Right lobe of liver (tissue), 6 donors: ENCODE results near the gene COLEC12. TPM values are rescaled to one million over a fixed set of nuclear protein-coding genes. Genes with fewer than 3 reads are reported as not detected.

Experiments
- ATAC-seq, 4 donors: fragments of 200-7000 bp; cut with Tn5 transposase; one replicate each; pipeline ENCODE4 v1.9.1; 2020; ENCODE audit warnings: mild to moderate bottlenecking in 4 of 4, moderate library complexity in 4 of 4
- DNase-seq, 3 donors: peaks; one replicate each; pipeline ENCODE4 v3.0.0-alpha.2; 2020
- H3K27ac ChIP-seq, 3 donors: fragments of 200-600 bp; one replicate each; pipeline ENCODE4 v1.8.0; 2022
- H3K27me3 ChIP-seq, 2 donors: fragments of 200-600 bp; one replicate each; pipeline ENCODE4 v1.8.0; 2022
- H3K36me3 ChIP-seq, 4 donors: fragments of 200-600 bp; sonication (generic) in 1 of 4; one replicate each; pipeline versions ENCODE4 v1.5.1 to v1.8.0; 2017 to 2022; ENCODE audit warnings: control low read depth in 1 of 4
- H3K4me1 ChIP-seq, 4 donors: fragments of 200-600 bp; sonication (generic) in 1 of 4; one replicate each; pipeline versions ENCODE4 v1.5.1 to v1.8.0; 2017 to 2022; ENCODE audit warnings: control low read depth in 1 of 4
- H3K4me3 ChIP-seq, 3 donors: fragments of 200-600 bp; one replicate each; pipeline ENCODE4 v1.8.0; 2022
- H3K9me3 ChIP-seq, 4 donors: fragments of 200-600 bp; sonication (generic) in 1 of 4; one replicate each; pipeline versions ENCODE4 v1.5.1 to v1.8.0; 2017 to 2022; ENCODE audit warnings: control low read depth in 1 of 4
- POLR2A ChIP-seq: fragments of 450-650 bp; IDR thresholded peaks from one replicate; pipeline ENCODE4 v1.6.1; 2017; ENCODE audit warnings: antibody characterized with exemption, mild to moderate bottlenecking
- WGBS: methylation state at CpG from one replicate; pipeline ENCODE4 v1.1.6; 2018; ENCODE audit warnings: low coverage, low lambda C conversion rate; ENCODE audit not compliant: insufficient coverage; ENCODE audit errors: missing lambda C conversion rate; 5-methylcytosine and 5-hydroxymethylcytosine counted together
- intact Hi-C, 2 donors: fragments of 100-400 bp; cut with DNase I; formaldehyde crosslinking; loops; one replicate each; pipeline versions ENCODE4 v1.11.2 to v1.14.1; 2022
- total RNA-seq, 6 experiments: library from RNA; depleted of rRNA in 2 of 6; stranded (reverse); fragments of >200 nt in 2 of 6; fragmentation: NEBNext Ultra II Directional in 3 of 6; extraction: Animal tissue kit (Norgen Biotek cat#: 25700) in 3 of 6; gene quantifications; one replicate each; pipeline versions ENCODE4 v1.1.0 to v1.2.4, GENCODE V29; 2016 to 2023
- TF ChIP-seq, protein P1 (sequence below), 4 donors: fragments of 200-600 bp in 3 of 4; fragments of 450-650 bp in 1 of 4; IDR thresholded peaks; one replicate each; pipeline versions ENCODE4 v1.5.1 to v1.8.0; 2016 to 2022; ENCODE audit warnings: antibody characterized with exemption in 4 of 4, mild to moderate bottlenecking in 2 of 4
- donor health status: DM: no; HTN: yes; CAD: no.
- donor health status: DM: no; HTN: no; CAD: no.
- donor health status: DM: no; HTN: no; CAD: no.
- donor health status: DM: no; HTN: yes; CAD: no.
- donor health status: DM: no; HTN: yes; CAD: no.

Gene COLEC12
- total RNA-seq, 6 experiments from 2014 or later = 0.12 to 1.00 (median 0.37) TPM; not detected in 1

GRCh38 chr18:459814-460593 lies 40.5 kb downstream of the COLEC12 start:
- DNase-seq (no peak), ATAC-seq (no peak)
- Histone ChIP-seq H3K9me3 (no peaks in the 10 kb centered on the region), H3K36me3 (no peaks in the 10 kb centered on the region), H3K27me3 (no peaks in the 10 kb centered on the region), H3K4me1 (no peaks in the 10 kb centered on the region), H3K4me3 (no peak overlapping the region), H3K27ac (no peak overlapping the region)
- 67% methylated on average over 13 of the region's 14 CpGs for WGBS
- TF ChIP-seq POLR2A = no peak
- TF ChIP-seq, protein P1, sequence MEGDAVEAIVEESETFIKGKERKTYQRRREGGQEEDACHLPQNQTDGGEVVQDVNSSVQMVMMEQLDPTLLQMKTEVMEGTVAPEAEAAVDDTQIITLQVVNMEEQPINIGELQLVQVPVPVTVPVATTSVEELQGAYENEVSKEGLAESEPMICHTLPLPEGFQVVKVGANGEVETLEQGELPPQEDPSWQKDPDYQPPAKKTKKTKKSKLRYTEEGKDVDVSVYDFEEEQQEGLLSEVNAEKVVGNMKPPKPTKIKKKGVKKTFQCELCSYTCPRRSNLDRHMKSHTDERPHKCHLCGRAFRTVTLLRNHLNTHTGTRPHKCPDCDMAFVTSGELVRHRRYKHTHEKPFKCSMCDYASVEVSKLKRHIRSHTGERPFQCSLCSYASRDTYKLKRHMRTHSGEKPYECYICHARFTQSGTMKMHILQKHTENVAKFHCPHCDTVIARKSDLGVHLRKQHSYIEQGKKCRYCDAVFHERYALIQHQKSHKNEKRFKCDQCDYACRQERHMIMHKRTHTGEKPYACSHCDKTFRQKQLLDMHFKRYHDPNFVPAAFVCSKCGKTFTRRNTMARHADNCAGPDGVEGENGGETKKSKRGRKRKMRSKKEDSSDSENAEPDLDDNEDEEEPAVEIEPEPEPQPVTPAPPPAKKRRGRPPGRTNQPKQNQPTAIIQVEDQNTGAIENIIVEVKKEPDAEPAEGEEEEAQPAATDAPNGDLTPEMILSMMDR (IDR thresholded peaks at IDR 0.05) = no peak
- intact Hi-C loops = no loop called here

DNA sequence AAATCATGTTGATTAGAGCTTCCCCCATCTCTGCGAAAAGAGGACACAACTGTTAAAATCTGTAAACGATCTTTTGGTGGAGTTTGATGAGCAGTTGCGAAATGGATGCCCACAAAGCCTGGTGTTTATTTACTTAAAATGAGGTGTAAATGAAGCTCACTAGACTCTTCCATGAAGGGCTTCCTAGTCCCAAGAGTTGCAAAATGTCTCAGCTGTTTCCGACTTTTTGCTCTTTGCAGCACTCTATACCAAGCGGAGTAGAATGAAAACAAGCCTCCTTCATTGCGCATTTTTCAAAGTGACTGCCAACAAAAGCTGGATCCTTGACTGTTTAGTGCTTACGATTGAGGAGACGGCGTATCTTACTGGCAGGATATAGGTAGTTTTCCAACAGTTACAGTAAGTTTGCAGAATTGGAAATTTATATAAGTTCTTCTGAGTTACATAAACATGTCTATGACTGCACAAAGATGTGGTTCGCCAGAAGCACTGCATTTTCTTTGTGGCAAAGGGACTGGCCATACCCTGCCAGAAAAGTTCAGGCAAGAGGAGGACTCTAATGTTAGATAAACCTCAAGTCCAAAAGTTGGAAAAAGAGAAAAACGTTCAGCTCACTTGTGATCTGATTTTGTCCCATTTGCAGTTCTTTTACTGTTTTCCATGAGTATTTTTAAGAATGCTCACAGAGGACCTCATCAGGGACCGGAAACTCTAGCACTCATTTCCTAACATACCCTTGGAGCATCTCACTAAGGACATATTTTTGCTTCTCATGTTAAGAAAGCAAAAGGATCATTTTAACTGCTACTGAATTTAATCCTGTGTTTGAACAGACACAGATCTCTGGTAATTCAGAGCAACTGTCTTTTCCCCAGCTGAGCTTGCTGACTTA lies 42.7 kb downstream of the COLEC12 start:
- Histone ChIP-seq H3K36me3 (no peaks in the 10 kb centered on the region), H3K9me3 (no peaks in the 10 kb centered on the region), H3K27me3 (no peaks in the 10 kb centered on the region), H3K27ac (no peak overlapping the region), H3K4me3 (no peak overlapping the region), H3K4me1 (no peaks in the 10 kb centered on the region)
- 49% methylated on average over 12 of the region's 12 CpGs for WGBS
- no peak for TF ChIP-seq POLR2A
- TF ChIP-seq, protein P1 (IDR thresholded peaks at IDR 0.05) = no peak
- intact Hi-C loops = no loop called here
- no peak for DNase-seq
- no peak for ATAC-seq

GRCh38 chr18:457140-457519 lies 43.4 kb downstream of the COLEC12 start:
- Histone ChIP-seq H3K9me3 (no peaks in the 10 kb centered on the region), H3K27me3 (no peaks in the 10 kb centered on the region), H3K4me3 (no peak overlapping the region), H3K4me1 (no peaks in the 10 kb centered on the region), H3K27ac (no peak overlapping the region), H3K36me3 (no peaks in the 10 kb centered on the region)
- no peak for DNase-seq
- 35% methylated on average over 9 of the region's 9 CpGs for WGBS
- no peak for TF ChIP-seq POLR2A
- TF ChIP-seq, protein P1 (IDR thresholded peaks at IDR 0.05) = no peak
- intact Hi-C loops = no loop called here
- ATAC-seq = peak; percentile 48 to 71 (median 68)

DNA sequence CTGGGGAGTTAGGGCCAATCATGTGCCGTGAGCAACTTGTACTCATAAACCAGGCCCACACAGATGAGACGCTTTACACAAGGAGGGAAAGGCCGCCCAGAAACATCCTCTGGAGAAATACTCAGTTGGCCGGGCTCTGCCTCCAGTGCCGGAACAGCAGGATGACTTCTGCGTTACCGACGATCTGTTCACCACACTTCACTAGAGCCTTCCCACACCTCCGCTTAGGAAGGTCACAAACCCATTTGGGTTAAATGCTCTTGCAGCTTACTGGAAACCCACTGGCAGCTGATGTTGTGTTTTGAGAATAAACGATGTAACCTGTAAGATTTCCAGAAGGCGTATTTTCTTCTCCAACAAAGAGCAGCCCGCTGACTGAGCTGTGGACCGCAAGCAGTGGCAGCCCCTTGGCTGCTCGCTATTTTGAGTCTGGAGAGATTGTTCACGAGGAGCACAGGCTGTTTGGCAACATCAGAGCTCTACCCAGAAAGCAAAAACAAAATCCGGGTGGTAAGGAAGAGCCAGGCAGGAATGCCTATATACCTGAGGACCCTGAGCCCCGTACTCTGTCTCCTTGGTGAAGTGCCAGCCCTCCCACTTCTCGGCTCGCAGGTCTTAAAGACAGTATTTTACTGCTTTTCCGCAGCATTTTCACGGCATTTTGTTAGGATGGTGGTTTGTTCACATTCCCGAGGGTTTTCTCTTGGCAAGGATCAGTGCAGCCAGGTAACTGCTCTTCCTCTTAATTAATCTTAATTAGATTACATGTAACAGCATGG lies 44.0 kb downstream of the COLEC12 start:
- H3K4me3 ChIP-seq = no peak overlapping the region
- no peaks in the 10 kb centered on the region for H3K27me3 ChIP-seq
- DNase-seq (no peak), ATAC-seq (no peak)
- no peaks in the 10 kb centered on the region for H3K9me3 ChIP-seq
- H3K27ac ChIP-seq = no peak overlapping the region
- TF ChIP-seq, protein P1 (IDR thresholded peaks at IDR 0.05) = no peak
- no peak for TF ChIP-seq POLR2A
- no peaks in the 10 kb centered on the region for H3K36me3 ChIP-seq
- no peaks in the 10 kb centered on the region for H3K4me1 ChIP-seq
- WGBS = 72% methylated on average over 19 of the region's 22 CpGs
- intact Hi-C loops = no loop called here
